GM18861 (cell line): Measurements from ENCODE around the gene DYNLRB2.

Source experiments
- ATAC-seq: cut with Tn5 transposase; IDR thresholded peaks from one replicate; pipeline ENCODE4 v1.9.1; 2021; ENCODE audit not compliant: unreplicated experiment

DYNLRB2 gene

DNA sequence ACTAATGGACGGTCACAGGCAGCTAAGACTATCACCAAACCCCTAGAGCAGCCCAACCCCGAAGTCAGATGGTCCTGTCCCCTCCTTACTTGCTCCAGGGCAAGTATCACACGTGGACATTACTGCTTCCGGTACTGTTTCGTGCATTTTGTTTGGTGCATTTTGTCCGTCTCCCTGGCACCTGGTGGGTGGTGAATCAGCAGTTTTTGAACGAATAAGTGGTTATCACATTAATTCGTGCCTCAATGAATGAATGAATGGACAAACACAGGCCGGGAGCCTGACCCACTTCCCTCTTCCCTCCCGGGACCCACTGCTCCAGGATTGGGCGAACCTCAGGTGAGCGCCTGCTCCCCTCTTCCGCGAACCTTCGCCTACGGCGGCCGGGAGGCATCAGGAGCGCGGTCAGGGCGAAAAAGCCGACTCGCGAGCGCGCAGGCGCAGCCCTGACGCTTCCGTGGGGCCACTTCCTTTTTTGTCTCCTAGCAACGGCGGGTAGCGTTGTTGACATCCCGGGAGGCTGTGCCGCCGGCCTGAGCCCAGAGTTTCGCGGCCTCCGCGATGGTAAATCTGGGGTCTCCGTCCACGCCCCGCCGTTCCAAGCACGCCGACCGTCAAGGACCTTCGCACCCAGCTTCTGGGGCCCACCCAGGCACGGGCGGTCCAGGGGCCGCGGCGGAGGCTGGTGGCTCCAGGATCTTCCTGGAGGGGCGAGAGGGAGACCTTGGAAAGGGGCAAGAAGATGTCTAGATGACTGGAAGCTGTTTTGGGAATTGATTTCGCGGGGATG is at the start of gene DYNLRB2:
DYNLRB2 (plus strand) TSS at position 478 of the 790 bp plus-strand sequence; CDS start at position 562, 84 bp downstream.
- peak; percentile 87 for ATAC-seq

- no peak for ATAC-seq
These were observed 40.5 kb upstream of the DYNLRB2 start for GRCh38 chr16:80500116-80500859.

DNA sequence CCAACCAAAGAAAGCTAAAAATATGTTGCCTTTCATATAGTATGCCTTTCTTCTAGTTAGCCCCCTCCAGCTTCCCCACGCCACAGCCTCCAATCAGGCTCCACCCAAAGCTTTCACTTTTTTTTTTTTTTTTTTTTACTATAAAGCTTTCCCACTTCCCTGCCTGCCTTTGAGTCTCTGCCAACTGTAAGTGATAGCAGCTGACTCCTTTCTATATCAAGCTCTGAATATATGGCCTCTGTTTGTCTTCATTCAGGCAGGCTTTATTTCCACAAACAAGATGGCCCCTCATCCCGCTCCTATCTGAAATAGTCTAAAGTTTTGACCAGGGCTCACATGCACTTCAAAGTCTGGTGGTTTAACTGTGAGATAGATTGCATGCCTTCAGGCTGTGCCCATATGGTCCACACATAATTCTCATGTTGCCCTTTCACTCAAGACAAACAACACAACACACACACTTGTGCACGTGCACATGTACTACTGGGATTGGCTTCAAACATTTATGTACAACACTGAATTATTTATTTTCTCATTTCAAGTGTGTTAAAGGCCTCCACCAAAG is 39.8 kb upstream of the DYNLRB2 start:
- ATAC-seq = no peak

DNA sequence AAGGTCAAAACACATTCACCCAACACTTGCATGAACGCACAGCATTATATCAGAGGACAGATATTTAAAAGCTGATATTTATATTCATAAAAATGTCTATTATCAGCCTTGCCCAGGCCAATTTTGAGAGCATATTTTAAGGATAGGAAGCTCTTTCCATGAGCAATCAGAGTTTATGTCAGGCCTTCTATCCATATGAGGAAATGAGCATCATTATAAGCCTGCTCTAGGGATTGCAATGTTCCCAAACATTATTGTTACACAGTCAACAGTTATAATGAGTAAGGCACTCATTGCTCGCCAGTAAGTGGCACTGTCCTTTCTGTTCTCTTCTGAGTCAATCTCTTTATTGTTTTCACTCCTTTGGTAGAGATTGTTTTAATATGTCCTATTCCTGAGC is 37.7 kb upstream of the DYNLRB2 start:
- no peak for ATAC-seq

- no peak for ATAC-seq
These were observed 33.3 kb upstream of the DYNLRB2 start for GRCh38 chr16:80507538-80507937.

DNA sequence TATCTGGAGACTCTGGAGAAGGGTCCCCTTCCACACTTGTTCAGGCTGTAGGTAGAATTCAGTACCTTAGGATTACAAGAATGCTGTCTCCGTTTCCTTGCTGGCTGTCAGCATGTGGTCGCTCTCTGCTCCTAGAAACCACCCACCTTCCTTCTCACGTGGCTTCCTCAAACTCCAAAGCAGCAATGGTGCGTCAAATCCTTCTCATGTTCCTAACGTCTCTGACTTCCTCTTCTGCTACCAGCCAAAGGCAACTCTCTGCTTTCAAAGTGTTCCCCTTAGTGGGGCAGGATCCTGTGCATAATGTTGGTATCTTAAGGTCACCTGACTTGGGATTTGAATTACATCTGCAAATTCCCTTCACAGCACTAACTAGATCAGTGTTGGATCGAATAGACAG is 30.9 kb upstream of the DYNLRB2 start:
- ATAC-seq = no peak

- no peak for ATAC-seq
These were observed 28.8 kb upstream of the DYNLRB2 start for GRCh38 chr16:80511824-80512592.

GRCh38 chr16:80512593-80512853 is 28.3 kb upstream of the DYNLRB2 start:
- ATAC-seq = no peak

GRCh38 chr16:80515374-80515773 is 25.4 kb upstream of the DYNLRB2 start:
- ATAC-seq = no peak

GRCh38 chr16:80517846-80518245 is 22.9 kb upstream of the DYNLRB2 start:
- no peak for ATAC-seq

DNA sequence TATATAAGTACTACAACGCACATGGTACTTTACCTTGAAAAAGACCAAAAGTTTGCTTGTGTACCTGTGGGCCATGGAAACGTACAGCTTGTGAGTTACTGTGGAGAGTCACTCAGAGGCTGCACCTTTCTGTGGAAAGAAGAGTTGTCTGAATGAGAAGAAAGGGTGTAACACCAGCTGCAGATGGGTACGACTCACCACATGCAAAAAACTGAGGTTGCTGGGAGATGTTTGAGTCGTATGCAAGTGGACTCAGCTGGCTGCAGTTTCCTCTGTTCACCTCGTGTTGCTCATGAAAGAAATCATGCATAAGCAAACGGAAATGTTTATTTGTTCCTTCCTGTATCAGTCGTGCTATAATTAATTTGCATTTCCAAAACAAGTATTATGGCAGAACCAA is 22.4 kb upstream of the DYNLRB2 start:
- no peak for ATAC-seq

DNA sequence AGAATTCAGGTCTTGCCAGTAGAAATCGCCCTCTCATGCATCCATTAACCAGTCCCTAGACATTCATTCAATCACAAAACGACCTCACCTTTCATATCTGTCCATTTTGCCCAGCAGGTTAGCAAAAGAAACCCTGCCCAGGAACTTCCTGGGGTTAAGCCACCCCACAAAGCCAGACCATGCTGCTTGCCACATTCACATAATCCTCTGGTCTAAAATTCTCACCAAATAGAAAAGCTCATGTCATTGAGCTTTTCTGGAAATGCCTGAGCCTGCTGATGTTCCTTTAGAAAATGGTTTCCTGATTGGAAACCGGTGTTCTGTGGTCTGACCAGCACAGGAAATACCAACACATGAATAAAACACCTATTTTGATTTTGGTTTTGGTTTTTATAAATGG is 21.6 kb upstream of the DYNLRB2 start:
- ATAC-seq = no peak

GRCh38 chr16:80525420-80525819 is 15.4 kb upstream of the DYNLRB2 start:
- ATAC-seq = no peak

GRCh38 chr16:80526418-80527061 is 14.3 kb upstream of the DYNLRB2 start:
- ATAC-seq = peak; percentile 67

DNA sequence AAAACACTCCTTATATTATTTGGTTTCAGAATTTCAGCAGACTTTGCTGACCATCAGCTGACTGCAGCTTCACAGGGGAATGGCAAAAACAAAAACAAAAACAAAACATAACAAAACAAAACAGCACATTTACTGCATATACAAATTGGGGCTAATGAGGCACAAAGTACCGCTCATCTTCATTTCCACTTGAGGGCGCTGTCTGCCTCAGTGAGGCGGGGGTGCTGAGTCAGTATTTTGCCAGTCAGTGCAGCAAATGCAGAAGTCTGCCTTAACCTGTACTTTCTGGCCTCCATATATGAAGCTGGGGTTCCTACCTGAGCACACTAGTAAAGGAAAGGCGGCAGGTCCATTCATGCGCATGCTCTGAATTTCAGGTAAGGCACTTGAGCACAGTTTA is 13.5 kb upstream of the DYNLRB2 start:
- ATAC-seq = peak; percentile 47

GRCh38 chr16:80530479-80530878 is 10.3 kb upstream of the DYNLRB2 start:
- no peak for ATAC-seq

- no peak for ATAC-seq
These were observed 4.6 kb upstream of the DYNLRB2 start for GRCh38 chr16:80536238-80536637.

GRCh38 chr16:80541306-80541694 is 507 bp downstream of the DYNLRB2 start:
- ATAC-seq = no peak

DNA sequence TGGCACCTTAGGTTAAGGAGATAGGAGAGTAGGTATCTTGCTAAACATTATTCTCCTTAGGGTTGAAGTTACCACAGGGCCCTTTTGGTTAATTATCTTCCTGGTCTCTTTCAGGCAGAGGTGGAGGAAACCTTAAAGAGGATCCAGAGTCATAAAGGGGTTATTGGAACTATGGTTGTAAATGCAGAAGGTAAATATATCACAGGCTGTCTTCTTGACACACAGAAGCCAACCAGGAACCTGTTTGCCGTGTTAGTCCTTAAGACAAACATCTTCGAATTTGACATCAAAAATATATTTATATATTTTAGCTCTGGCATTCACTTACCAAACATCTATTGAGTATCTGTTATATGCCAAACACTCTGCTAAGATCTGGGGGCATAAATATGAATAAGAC is 2.4 kb downstream of the DYNLRB2 start:
- ATAC-seq = no peak

- no peak for ATAC-seq
These were observed 3.5 kb downstream of the DYNLRB2 start for GRCh38 chr16:80544326-80544725.

- no peak for ATAC-seq
These were observed 5.5 kb downstream of the DYNLRB2 start for GRCh38 chr16:80546249-80546648.
